ENCODE data around the gene COQ8A.
A peak's percentile ranks its signal among the peaks of the same experiment; 100 is the strongest.

The COQ8A gene

GRCh38 chr1:226966683-226967082 is 26.6 kb downstream of the COQ8A start:
- H3K27me3 Mint-ChIP-seq: no peaks in the 10 kb centered on the region
- H3K9me3 Mint-ChIP-seq: peaks cover 2% of the 10 kb centered on the region
- H3K27ac Mint-ChIP-seq: no peak overlapping the region
- DNase-seq (no peak), ATAC-seq (no peak)
- peaks cover 8% of the 10 kb centered on the region for H3K4me1 Mint-ChIP-seq
- peaks cover 29% of the 10 kb centered on the region for H3K36me3 Mint-ChIP-seq (ENCODE audit: low read depth)
- H3K4me3 Mint-ChIP-seq: no peak overlapping the region

- Mint-ChIP-seq H3K36me3 (ENCODE audit: low read depth) (peaks cover 34% of the 10 kb centered on the region), H3K9me3 (peaks cover 6% of the 10 kb centered on the region), H3K4me1 (peaks cover 7% of the 10 kb centered on the region), H3K4me3 (no peak overlapping the region), H3K27me3 (no peaks in the 10 kb centered on the region), H3K27ac (no peak overlapping the region)
- ATAC-seq (no peak), DNase-seq (no peak)
Measured at GRCh38 chr1:226967665-226968064, 27.6 kb downstream of the COQ8A start.

- Mint-ChIP-seq H3K4me3 (no peak overlapping the region), H3K4me1 (peaks cover 3% of the 10 kb centered on the region), H3K36me3 (ENCODE audit: low read depth) (peaks cover 31% of the 10 kb centered on the region), H3K27ac (peak overlapping the region; percentile 9), H3K27me3 (no peaks in the 10 kb centered on the region), H3K9me3 (peaks cover 6% of the 10 kb centered on the region)
- no peak for DNase-seq
- no peak for ATAC-seq
Measured at GRCh38 chr1:226971765-226972164, 31.7 kb downstream of the COQ8A start.

GRCh38 chr1:226972931-226973330 is 32.8 kb downstream of the COQ8A start:
- Mint-ChIP-seq H3K36me3 (ENCODE audit: low read depth) (peaks cover 27% of the 10 kb centered on the region), H3K9me3 (peaks cover 6% of the 10 kb centered on the region), H3K27ac (no peak overlapping the region), H3K4me1 (no peaks in the 10 kb centered on the region), H3K27me3 (no peaks in the 10 kb centered on the region), H3K4me3 (no peak overlapping the region)
- ATAC-seq (no peak), DNase-seq (no peak)

- Mint-ChIP-seq H3K27me3 (no peaks in the 10 kb centered on the region), H3K4me3 (no peak overlapping the region), H3K4me1 (no peaks in the 10 kb centered on the region), H3K9me3 (peaks cover 6% of the 10 kb centered on the region), H3K27ac (no peak overlapping the region), H3K36me3 (ENCODE audit: low read depth) (peaks cover 25% of the 10 kb centered on the region)
- ATAC-seq (no peak), DNase-seq (no peak)
Measured at GRCh38 chr1:226973371-226973897, 33.3 kb downstream of the COQ8A start.

- Mint-ChIP-seq H3K9me3 (peaks cover 6% of the 10 kb centered on the region), H3K27me3 (no peaks in the 10 kb centered on the region), H3K4me3 (no peak overlapping the region), H3K4me1 (no peaks in the 10 kb centered on the region), H3K27ac (no peak overlapping the region), H3K36me3 (ENCODE audit: low read depth) (peaks cover 20% of the 10 kb centered on the region)
- ATAC-seq (no peak), DNase-seq (no peak)
Measured at GRCh38 chr1:226973898-226974543, 33.9 kb downstream of the COQ8A start.

- Mint-ChIP-seq H3K4me3 (no peak overlapping the region), H3K9me3 (peaks cover 6% of the 10 kb centered on the region), H3K36me3 (ENCODE audit: low read depth) (peaks cover 15% of the 10 kb centered on the region), H3K27me3 (no peaks in the 10 kb centered on the region), H3K27ac (no peak overlapping the region), H3K4me1 (no peaks in the 10 kb centered on the region)
- DNase-seq (no peak), ATAC-seq (no peak)
Measured at GRCh38 chr1:226974544-226975258, 34.6 kb downstream of the COQ8A start.

GRCh38 chr1:226975259-226976250 is 35.5 kb downstream of the COQ8A start:
- peaks cover 6% of the 10 kb centered on the region for H3K9me3 Mint-ChIP-seq
- H3K27ac Mint-ChIP-seq: no peak overlapping the region
- DNase-seq (no peak), ATAC-seq (no peak)
- H3K36me3 Mint-ChIP-seq (ENCODE audit: low read depth): peaks cover 11% of the 10 kb centered on the region
- H3K27me3 Mint-ChIP-seq: no peaks in the 10 kb centered on the region
- H3K4me1 Mint-ChIP-seq: no peaks in the 10 kb centered on the region
- H3K4me3 Mint-ChIP-seq: no peak overlapping the region

- Mint-ChIP-seq H3K36me3 (ENCODE audit: low read depth) (peaks cover 10% of the 10 kb centered on the region), H3K9me3 (peaks cover 6% of the 10 kb centered on the region), H3K27me3 (no peaks in the 10 kb centered on the region), H3K27ac (no peak overlapping the region), H3K4me3 (no peak overlapping the region), H3K4me1 (no peaks in the 10 kb centered on the region)
- no peak for DNase-seq
- ATAC-seq: no peak
Measured at GRCh38 chr1:226976276-226976977, 36.3 kb downstream of the COQ8A start.

GRCh38 chr1:226976978-226977642 is 37.0 kb downstream of the COQ8A start:
- H3K36me3 Mint-ChIP-seq (ENCODE audit: low read depth): peaks cover 3% of the 10 kb centered on the region
- ATAC-seq: no peak
- H3K9me3 Mint-ChIP-seq: no peaks in the 10 kb centered on the region

GRCh38 chr1:226977643-226978431 is 37.7 kb downstream of the COQ8A start:
- Mint-ChIP-seq H3K9me3 (no peaks in the 10 kb centered on the region), H3K4me1 (no peaks in the 10 kb centered on the region), H3K27me3 (no peaks in the 10 kb centered on the region), H3K27ac (no peak overlapping the region), H3K4me3 (no peak overlapping the region), H3K36me3 (ENCODE audit: low read depth) (peaks cover 2% of the 10 kb centered on the region)
- DNase-seq: no peak
- ATAC-seq: no peak

More at GRCh38 chr1:226976978-226977642, 37.0 kb downstream of the COQ8A start:
- Mint-ChIP-seq H3K27ac (no peak overlapping the region), H3K4me3 (no peak overlapping the region), H3K4me1 (no peaks in the 10 kb centered on the region), H3K27me3 (no peaks in the 10 kb centered on the region)
- DNase-seq: no peak

GRCh38 chr1:226978432-226979114 is 38.5 kb downstream of the COQ8A start:
- no peak for ATAC-seq
- Mint-ChIP-seq H3K27ac (no peak overlapping the region), H3K36me3 (ENCODE audit: low read depth) (peaks cover 2% of the 10 kb centered on the region), H3K9me3 (no peaks in the 10 kb centered on the region), H3K4me3 (no peak overlapping the region), H3K4me1 (no peaks in the 10 kb centered on the region), H3K27me3 (no peaks in the 10 kb centered on the region)
- no peak for DNase-seq
